GM23338 (cell line): ENCODE measurements around the gene PRR13. TPM values are rescaled to one million over a fixed set of nuclear protein-coding genes. Genes with fewer than 3 reads are reported as not detected.

Source experiments
- ATAC-seq: fragments of 200-7000 bp; cut with Tn5 transposase; 3 replicates; pipeline ENCODE4 v1.9.1; 2020
- DNase-seq: peaks from one replicate; pipeline ENCODE4 v3.0.0-alpha.2; 2015; ENCODE audit warnings: low spot score
- H2AFZ ChIP-seq: fragments of 200-600 bp; sonication (generic); 2 replicates; pipeline ENCODE4 v1.8.0; 2016; ENCODE audit warnings: antibody characterized with exemption, mild to moderate bottlenecking, moderate library complexity
- H3F3A ChIP-seq: fragments of 200-600 bp; sonication (generic); replicated peaks from 2 replicates; pipeline ENCODE4 v1.8.0; 2017; ENCODE audit warnings: antibody characterized with exemption, mixed run types, low read depth
- H3K27ac ChIP-seq: fragments of 200-600 bp; sonication (generic); 2 replicates; pipeline ENCODE4 v1.6.1; 2016; ENCODE audit warnings: low read depth
- H3K27me3 ChIP-seq: fragments of 200-600 bp; sonication (generic); 2 replicates; pipeline ENCODE4 v1.8.0; 2016; ENCODE audit warnings: mild to moderate bottlenecking, mixed run types, moderate library complexity; ENCODE audit not compliant: insufficient read depth
- H3K36me3 ChIP-seq: fragments of 200-600 bp; sonication (generic); 2 replicates; pipeline ENCODE4 v1.8.0; 2016; ENCODE audit warnings: mild to moderate bottlenecking; ENCODE audit not compliant: insufficient read depth
- H3K4me1 ChIP-seq: fragments of 200-600 bp; sonication (generic); 2 replicates; pipeline ENCODE4 v1.8.0; 2016; ENCODE audit warnings: mild to moderate bottlenecking, moderate library complexity; ENCODE audit not compliant: insufficient read depth
- H3K4me2 ChIP-seq: fragments of 200-600 bp; sonication (generic); 2 replicates; pipeline ENCODE4 v1.7.1; 2017; ENCODE audit warnings: mixed run types
- H3K4me3 ChIP-seq: fragments of 200-600 bp; sonication (generic); 2 replicates; pipeline ENCODE4 v1.6.1; 2016; ENCODE audit warnings: mixed run types
- H3K79me2 ChIP-seq: fragments of 200-600 bp; sonication (generic); replicated peaks from 2 replicates; pipeline ENCODE4 v1.8.0; 2017; ENCODE audit warnings: mild to moderate bottlenecking; ENCODE audit not compliant: insufficient read depth
- H3K9me2 ChIP-seq: fragments of 200-600 bp; sonication (generic); 2 replicates; pipeline ENCODE4 v1.8.0; 2017; ENCODE audit not compliant: insufficient read depth
- H4K20me1 ChIP-seq: fragments of 200-600 bp; sonication (generic); replicated peaks from 2 replicates; pipeline ENCODE4 v1.8.0; 2017; ENCODE audit warnings: mild to moderate bottlenecking; ENCODE audit not compliant: insufficient read depth
- H3K27ac Mint-ChIP-seq: 2 replicates; pipeline ENCODE4 v1.8.0; 2020; ENCODE audit warnings: inconsistent platforms, mild to moderate bottlenecking, moderate library complexity, mixed read lengths
- H3K27me3 Mint-ChIP-seq: 3 replicates; pipeline ENCODE4 v1.8.0; 2022; ENCODE audit warnings: low read depth, mild to moderate bottlenecking, moderate library complexity, mixed read lengths, inconsistent platforms; ENCODE audit not compliant: insufficient read depth, poor library complexity
- H3K36me3 Mint-ChIP-seq: 3 replicates; pipeline ENCODE4 v1.8.0; 2021; ENCODE audit warnings: low read depth, mild to moderate bottlenecking, inconsistent platforms, moderate library complexity, mixed read lengths
- H3K4me1 Mint-ChIP-seq: 3 replicates; pipeline ENCODE4 v1.8.0; 2020; ENCODE audit warnings: mild to moderate bottlenecking, inconsistent platforms, mixed read lengths
- H3K4me3 Mint-ChIP-seq: 3 replicates; pipeline ENCODE4 v1.8.0; 2021; ENCODE audit warnings: moderate library complexity, mild to moderate bottlenecking, inconsistent platforms, mixed read lengths
- H3K9me3 Mint-ChIP-seq: 3 replicates; pipeline ENCODE4 v1.8.0; 2020; ENCODE audit warnings: moderate library complexity, mild to moderate bottlenecking, inconsistent platforms, mixed read lengths
- JUNB ChIP-seq: IDR thresholded peaks from one replicate; pipeline ENCODE4 v1.6.1; 2016; ENCODE audit warnings: antibody characterized with exemption; ENCODE audit not compliant: unreplicated experiment
- POLR2AphosphoS5 ChIP-seq: IDR thresholded peaks from 2 replicates; pipeline ENCODE4 v1.6.1; 2016; ENCODE audit warnings: antibody characterized with exemption, low read depth
- STAT1 ChIP-seq: IDR thresholded peaks from one replicate; pipeline ENCODE4 v1.6.1; 2016; ENCODE audit warnings: antibody characterized with exemption; ENCODE audit not compliant: unreplicated experiment
- ZNF114 ChIP-seq: fragments of 250-450 bp; sonication (Bioruptor Pico); IDR thresholded peaks from 2 replicates; pipeline ENCODE4 v1.5.0; 2020; ENCODE audit warnings: mild to moderate bottlenecking, moderate library complexity
- ZNF331 ChIP-seq: fragments of 250-450 bp; sonication (Bioruptor Pico); IDR thresholded peaks from 2 replicates; pipeline ENCODE4 v1.5.0; 2020; ENCODE audit warnings: low read depth, mild to moderate bottlenecking, moderate library complexity
- polyA plus RNA-seq: library from polyadenylated mRNA; unstranded; fragments of >200 nt; fragmentation: Nextera tagmentation; extraction: Ambion mirVana; gene quantifications from 2 replicates; pipeline ENCODE4 v1.2.1, GENCODE V29; 2016
- total RNA-seq: library from RNA; depleted of rRNA; stranded (reverse); fragments of >200 nt; shearing (Covaris generic); gene quantifications from 2 replicates; pipeline ENCODE4 v1.2.3, GENCODE V29; 2014
- TF ChIP-seq, protein P1 (sequence below), 2 experiments: fragments of 200-600 bp in 1 of 2; sonication (generic) in 1 of 2; conservative IDR thresholded peaks; 2 replicates each; pipeline versions ENCODE4 v1.5.1 to v1.6.1; 2016 to 2017; ENCODE audit warnings: antibody characterized with exemption in 2 of 2, low read depth in 2 of 2, mild to moderate bottlenecking in 2 of 2, moderate library complexity in 1 of 2
- TF ChIP-seq, protein P2 (sequence below): fragments of 250-450 bp; sonication (Bioruptor Pico); IDR thresholded peaks from 2 replicates; pipeline ENCODE4 v1.5.0; 2020; ENCODE audit warnings: mild to moderate bottlenecking, moderate library complexity
- TF ChIP-seq, protein P3 (sequence below): IDR thresholded peaks from 2 replicates; pipeline ENCODE4 v1.6.1; 2016; ENCODE audit warnings: antibody characterized with exemption

The PRR13 gene
- total and polyA plus RNA-seq, 2 experiments from 2014 or later, result 70.5 to 303 TPM

GRCh38 chr12:53402871-53403270 is 38.7 kb upstream of the PRR13 start (continued):
- TF ChIP-seq, protein P1, sequence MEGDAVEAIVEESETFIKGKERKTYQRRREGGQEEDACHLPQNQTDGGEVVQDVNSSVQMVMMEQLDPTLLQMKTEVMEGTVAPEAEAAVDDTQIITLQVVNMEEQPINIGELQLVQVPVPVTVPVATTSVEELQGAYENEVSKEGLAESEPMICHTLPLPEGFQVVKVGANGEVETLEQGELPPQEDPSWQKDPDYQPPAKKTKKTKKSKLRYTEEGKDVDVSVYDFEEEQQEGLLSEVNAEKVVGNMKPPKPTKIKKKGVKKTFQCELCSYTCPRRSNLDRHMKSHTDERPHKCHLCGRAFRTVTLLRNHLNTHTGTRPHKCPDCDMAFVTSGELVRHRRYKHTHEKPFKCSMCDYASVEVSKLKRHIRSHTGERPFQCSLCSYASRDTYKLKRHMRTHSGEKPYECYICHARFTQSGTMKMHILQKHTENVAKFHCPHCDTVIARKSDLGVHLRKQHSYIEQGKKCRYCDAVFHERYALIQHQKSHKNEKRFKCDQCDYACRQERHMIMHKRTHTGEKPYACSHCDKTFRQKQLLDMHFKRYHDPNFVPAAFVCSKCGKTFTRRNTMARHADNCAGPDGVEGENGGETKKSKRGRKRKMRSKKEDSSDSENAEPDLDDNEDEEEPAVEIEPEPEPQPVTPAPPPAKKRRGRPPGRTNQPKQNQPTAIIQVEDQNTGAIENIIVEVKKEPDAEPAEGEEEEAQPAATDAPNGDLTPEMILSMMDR (conservative IDR thresholded peaks at IDR 0.05; ENCODE audit: low read depth in 2 of 2), result no peak
- TF ChIP-seq ZNF331 (CRISPR knock-in tag) (no peak), JUNB (no peak)

DNA sequence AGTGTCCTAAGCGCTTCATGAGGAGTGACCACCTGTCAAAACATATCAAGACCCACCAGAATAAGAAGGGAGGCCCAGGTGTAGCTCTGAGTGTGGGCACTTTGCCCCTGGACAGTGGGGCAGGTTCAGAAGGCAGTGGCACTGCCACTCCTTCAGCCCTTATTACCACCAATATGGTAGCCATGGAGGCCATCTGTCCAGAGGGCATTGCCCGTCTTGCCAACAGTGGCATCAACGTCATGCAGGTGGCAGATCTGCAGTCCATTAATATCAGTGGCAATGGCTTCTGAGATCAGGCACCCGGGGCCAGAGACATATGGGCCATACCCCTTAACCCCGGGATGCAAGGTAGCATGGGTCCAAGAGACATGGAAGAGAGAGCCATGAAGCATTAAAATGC is 30.6 kb upstream of the PRR13 start:
- H4K20me1 ChIP-seq, result no peaks in the 10 kb centered on the region; the same call in 1 of the 2 replicates
- Mint-ChIP-seq H3K4me1 (peaks cover 14% of the 10 kb centered on the region), H3K27ac (no peak overlapping the region), H3K4me3 (no peak overlapping the region), H3K9me3 (no peaks in the 10 kb centered on the region), H3K36me3 (peaks cover 52% of the 10 kb centered on the region), H3K27me3 (peaks cover 6% of the 10 kb centered on the region)
- H3K4me2 ChIP-seq, result no peak overlapping the region
- peaks cover 24% of the 10 kb centered on the region for H3K36me3 ChIP-seq
- DNase-seq (no peak), ATAC-seq (no peak)
- 0 out of 2 replicates have a peak, but pooled peaks cover 2% of the 10 kb centered on the region for H3F3A ChIP-seq
- H3K9me2 ChIP-seq, result no peaks in the 10 kb centered on the region
- no peak overlapping the region for H3K27ac ChIP-seq
- H3K4me3 ChIP-seq, result no peak overlapping the region
- no peak overlapping the region for H2AFZ ChIP-seq
- no peaks in the 10 kb centered on the region for H3K27me3 ChIP-seq
- H3K4me1 ChIP-seq, result peaks cover 14% of the 10 kb centered on the region
- H3K79me2 ChIP-seq, result 0 out of 2 replicates have a peak, but pooled peaks cover 3% of the 10 kb centered on the region
- TF ChIP-seq JUNB (no peak), ZNF331 (CRISPR knock-in tag) (no peak)

DNA sequence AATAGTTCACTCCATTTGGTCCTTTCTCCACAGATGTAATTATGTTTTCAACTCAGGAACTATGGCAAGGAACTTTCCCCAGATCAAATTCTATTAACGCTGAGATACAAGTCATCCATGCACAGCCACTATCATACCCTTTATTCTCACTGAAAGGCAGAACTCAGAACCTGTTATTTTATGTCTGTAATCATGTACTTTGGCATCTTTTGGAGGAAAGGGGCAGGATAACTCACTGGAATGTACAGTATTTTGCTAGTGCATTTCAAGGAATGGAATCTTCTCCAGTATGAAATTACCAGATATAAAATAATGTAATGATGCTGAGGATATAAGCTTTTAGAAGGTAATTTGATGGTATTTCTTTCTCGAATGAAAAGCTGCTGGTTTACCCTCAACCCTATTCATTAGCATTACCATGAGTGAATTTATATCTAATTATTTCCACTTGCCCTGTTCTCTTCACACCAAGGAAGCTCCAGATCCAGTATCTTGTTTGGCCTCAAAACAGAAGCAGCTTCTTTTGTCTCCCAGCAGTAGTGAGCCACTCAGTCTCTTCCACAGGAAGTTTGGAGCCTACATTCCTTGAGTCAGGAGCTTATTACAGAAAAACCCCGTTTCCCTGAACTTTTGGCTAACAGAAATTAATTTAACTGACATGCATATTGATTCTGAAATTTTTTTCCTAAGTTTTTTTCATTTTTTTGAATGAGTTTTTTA is 27.9 kb upstream of the PRR13 start:
- Mint-ChIP-seq H3K36me3 (peaks cover 40% of the 10 kb centered on the region), H3K4me3 (no peak overlapping the region; the same call in 2 of the 3 replicates), H3K9me3 (no peaks in the 10 kb centered on the region), H3K4me1 (peaks cover 20% of the 10 kb centered on the region), H3K27ac (no peak overlapping the region), H3K27me3 (peaks cover 10% of the 10 kb centered on the region)
- TF ChIP-seq, protein P2, sequence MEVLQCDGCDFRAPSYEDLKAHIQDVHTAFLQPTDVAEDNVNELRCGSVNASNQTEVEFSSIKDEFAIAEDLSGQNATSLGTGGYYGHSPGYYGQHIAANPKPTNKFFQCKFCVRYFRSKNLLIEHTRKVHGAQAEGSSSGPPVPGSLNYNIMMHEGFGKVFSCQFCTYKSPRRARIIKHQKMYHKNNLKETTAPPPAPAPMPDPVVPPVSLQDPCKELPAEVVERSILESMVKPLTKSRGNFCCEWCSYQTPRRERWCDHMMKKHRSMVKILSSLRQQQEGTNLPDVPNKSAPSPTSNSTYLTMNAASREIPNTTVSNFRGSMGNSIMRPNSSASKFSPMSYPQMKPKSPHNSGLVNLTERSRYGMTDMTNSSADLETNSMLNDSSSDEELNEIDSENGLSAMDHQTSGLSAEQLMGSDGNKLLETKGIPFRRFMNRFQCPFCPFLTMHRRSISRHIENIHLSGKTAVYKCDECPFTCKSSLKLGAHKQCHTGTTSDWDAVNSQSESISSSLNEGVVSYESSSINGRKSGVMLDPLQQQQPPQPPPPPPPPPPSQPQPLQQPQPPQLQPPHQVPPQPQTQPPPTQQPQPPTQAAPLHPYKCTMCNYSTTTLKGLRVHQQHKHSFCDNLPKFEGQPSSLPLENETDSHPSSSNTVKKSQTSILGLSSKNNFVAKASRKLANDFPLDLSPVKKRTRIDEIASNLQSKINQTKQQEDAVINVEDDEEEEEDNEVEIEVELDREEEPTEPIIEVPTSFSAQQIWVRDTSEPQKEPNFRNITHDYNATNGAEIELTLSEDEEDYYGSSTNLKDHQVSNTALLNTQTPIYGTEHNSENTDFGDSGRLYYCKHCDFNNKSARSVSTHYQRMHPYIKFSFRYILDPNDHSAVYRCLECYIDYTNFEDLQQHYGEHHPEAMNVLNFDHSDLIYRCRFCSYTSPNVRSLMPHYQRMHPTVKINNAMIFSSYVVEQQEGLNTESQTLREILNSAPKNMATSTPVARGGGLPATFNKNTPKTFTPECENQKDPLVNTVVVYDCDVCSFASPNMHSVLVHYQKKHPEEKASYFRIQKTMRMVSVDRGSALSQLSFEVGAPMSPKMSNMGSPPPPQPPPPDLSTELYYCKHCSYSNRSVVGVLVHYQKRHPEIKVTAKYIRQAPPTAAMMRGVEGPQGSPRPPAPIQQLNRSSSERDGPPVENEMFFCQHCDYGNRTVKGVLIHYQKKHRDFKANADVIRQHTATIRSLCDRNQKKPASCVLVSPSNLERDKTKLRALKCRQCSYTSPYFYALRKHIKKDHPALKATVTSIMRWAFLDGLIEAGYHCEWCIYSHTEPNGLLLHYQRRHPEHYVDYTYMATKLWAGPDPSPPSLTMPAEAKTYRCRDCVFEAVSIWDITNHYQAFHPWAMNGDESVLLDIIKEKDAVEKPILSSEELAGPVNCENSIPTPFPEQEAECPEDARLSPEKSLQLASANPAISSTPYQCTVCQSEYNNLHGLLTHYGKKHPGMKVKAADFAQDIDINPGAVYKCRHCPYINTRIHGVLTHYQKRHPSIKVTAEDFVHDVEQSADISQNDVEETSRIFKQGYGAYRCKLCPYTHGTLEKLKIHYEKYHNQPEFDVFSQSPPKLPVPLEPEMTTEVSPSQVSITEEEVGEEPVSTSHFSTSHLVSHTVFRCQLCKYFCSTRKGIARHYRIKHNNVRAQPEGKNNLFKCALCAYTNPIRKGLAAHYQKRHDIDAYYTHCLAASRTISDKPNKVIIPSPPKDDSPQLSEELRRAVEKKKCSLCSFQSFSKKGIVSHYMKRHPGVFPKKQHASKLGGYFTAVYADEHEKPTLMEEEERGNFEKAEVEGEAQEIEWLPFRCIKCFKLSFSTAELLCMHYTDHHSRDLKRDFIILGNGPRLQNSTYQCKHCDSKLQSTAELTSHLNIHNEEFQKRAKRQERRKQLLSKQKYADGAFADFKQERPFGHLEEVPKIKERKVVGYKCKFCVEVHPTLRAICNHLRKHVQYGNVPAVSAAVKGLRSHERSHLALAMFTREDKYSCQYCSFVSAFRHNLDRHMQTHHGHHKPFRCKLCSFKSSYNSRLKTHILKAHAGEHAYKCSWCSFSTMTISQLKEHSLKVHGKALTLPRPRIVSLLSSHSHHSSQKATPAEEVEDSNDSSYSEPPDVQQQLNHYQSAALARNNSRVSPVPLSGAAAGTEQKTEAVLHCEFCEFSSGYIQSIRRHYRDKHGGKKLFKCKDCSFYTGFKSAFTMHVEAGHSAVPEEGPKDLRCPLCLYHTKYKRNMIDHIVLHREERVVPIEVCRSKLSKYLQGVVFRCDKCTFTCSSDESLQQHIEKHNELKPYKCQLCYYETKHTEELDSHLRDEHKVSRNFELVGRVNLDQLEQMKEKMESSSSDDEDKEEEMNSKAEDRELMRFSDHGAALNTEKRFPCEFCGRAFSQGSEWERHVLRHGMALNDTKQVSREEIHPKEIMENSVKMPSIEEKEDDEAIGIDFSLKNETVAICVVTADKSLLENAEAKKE, result no peak
- TF ChIP-seq ZNF331 (CRISPR knock-in tag), result no peak
- TF ChIP-seq POLR2AphosphoS5, result no peak
- TF ChIP-seq, protein P3, sequence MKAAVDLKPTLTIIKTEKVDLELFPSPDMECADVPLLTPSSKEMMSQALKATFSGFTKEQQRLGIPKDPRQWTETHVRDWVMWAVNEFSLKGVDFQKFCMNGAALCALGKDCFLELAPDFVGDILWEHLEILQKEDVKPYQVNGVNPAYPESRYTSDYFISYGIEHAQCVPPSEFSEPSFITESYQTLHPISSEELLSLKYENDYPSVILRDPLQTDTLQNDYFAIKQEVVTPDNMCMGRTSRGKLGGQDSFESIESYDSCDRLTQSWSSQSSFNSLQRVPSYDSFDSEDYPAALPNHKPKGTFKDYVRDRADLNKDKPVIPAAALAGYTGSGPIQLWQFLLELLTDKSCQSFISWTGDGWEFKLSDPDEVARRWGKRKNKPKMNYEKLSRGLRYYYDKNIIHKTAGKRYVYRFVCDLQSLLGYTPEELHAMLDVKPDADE, result no peak
- TF ChIP-seq STAT1, result no peak
- TF ChIP-seq ZNF114 (CRISPR knock-in tag), result no peak
- Histone ChIP-seq H3K4me1 (peaks cover 20% of the 10 kb centered on the region), H3K9me2 (no peaks in the 10 kb centered on the region), H4K20me1 (no peaks in the 10 kb centered on the region; the same call in 1 of the 2 replicates), H3K4me3 (no peak overlapping the region), H3K79me2 (no peaks in the 10 kb centered on the region), H3K27me3 (no peaks in the 10 kb centered on the region), H3K27ac (peak overlapping the region; percentile 8; the same call in 1 of the 2 replicates), H3K36me3 (peaks cover 14% of the 10 kb centered on the region; the same call in 1 of the 2 replicates), H3F3A (0 out of 2 replicates have a peak, but pooled peaks cover 2% of the 10 kb centered on the region), H3K4me2 (no peak overlapping the region), H2AFZ (no peak overlapping the region)
- ATAC-seq, result no peak
- peak; percentile 17 for DNase-seq
